GM19239 (cell line): ENCODE results near the gene RASSF5.
A peak's percentile ranks its signal among the peaks of the same experiment; 100 is the strongest.

ENCODE experiments used
- DNase-seq: peaks from one replicate; pipeline ENCODE4 v3.0.0; 2011; ENCODE audit warnings: low spot score; ENCODE audit not compliant: insufficient read length
- FAIRE-seq: peaks from 2 replicates; lab custom pipeline; 2011; peaks lifted over from hg19 to GRCh38; lab: Jason Lieb, UNC

RASSF5 gene

GRCh38 chr1:206560007-206560716, 52.8 kb downstream of the RASSF5 start:
- FAIRE-seq, result no peak
- no peak for DNase-seq

- FAIRE-seq, result no peak
- DNase-seq, result no peak
Observed at GRCh38 chr1:206563367-206564207, 56.3 kb downstream of the RASSF5 start.

GRCh38 chr1:206565995-206566394, 58.7 kb downstream of the RASSF5 start:
- FAIRE-seq (no peak), DNase-seq (no peak)

- FAIRE-seq, result no peak
- DNase-seq, result no peak
Observed at GRCh38 chr1:206566999-206567398, 59.7 kb downstream of the RASSF5 start.

GRCh38 chr1:206568256-206568655, 60.9 kb downstream of the RASSF5 start:
- DNase-seq (no peak), FAIRE-seq (no peak)

- DNase-seq (no peak), FAIRE-seq (no peak)
Observed at GRCh38 chr1:206568779-206569352, 61.5 kb downstream of the RASSF5 start.

GRCh38 chr1:206569556-206569955, 62.2 kb downstream of the RASSF5 start:
- FAIRE-seq (no peak), DNase-seq (no peak)

GRCh38 chr1:206570529-206570928, 63.2 kb downstream of the RASSF5 start:
- FAIRE-seq (no peak), DNase-seq (no peak)

- DNase-seq, result no peak
- no peak for FAIRE-seq
Observed at GRCh38 chr1:206572835-206573234, 65.5 kb downstream of the RASSF5 start.

- FAIRE-seq (no peak), DNase-seq (no peak)
Observed at GRCh38 chr1:206573319-206573718, 66.0 kb downstream of the RASSF5 start.

GRCh38 chr1:206573762-206574161, 66.4 kb downstream of the RASSF5 start:
- FAIRE-seq, result no peak
- no peak for DNase-seq

GRCh38 chr1:206575165-206575893, 68.0 kb downstream of the RASSF5 start:
- DNase-seq, result no peak

GRCh38 chr1:206575894-206576737, 68.8 kb downstream of the RASSF5 start:
- DNase-seq (no peak), FAIRE-seq (no peak)

More at GRCh38 chr1:206575165-206575893, 68.0 kb downstream of the RASSF5 start:
- FAIRE-seq, result peak; percentile 93

- DNase-seq (no peak), FAIRE-seq (no peak)
Observed at GRCh38 chr1:206577626-206578025, 70.3 kb downstream of the RASSF5 start.

- no peak for DNase-seq
- FAIRE-seq, result no peak
Observed at GRCh38 chr1:206578068-206578977, 71.0 kb downstream of the RASSF5 start.

- peak; percentile 31 for FAIRE-seq
Observed at GRCh38 chr1:206578978-206579374, 71.6 kb downstream of the RASSF5 start.

GRCh38 chr1:206579747-206580437, 72.6 kb downstream of the RASSF5 start:
- FAIRE-seq (peak; percentile 95), DNase-seq (peak; percentile 76)

More at GRCh38 chr1:206578978-206579374, 71.6 kb downstream of the RASSF5 start:
- DNase-seq, result no peak
